Activated naive CD8-positive, alpha-beta T cell treated with anti-CD3 and anti-CD28 coated beads for 36 hours (primary cell): ENCODE data around the gene TCP1. TPM values are rescaled to one million over a fixed set of nuclear protein-coding genes. Genes with fewer than 3 reads are reported as not detected.
"Not testable (repeated sequence)": the region's sequence is repeated elsewhere in the genome, so short reads cannot be mapped to it uniquely, and the experiment has no call there.

ENCODE experiments used
- DNase-seq: peaks from one replicate; pipeline ENCODE4 v3.0.0; 2021
- H3K27ac Mint-ChIP-seq: one replicate; pipeline ENCODE4 v1.8.0; 2022; ENCODE audit warnings: mild to moderate bottlenecking, moderate library complexity, mixed read lengths
- H3K27me3 Mint-ChIP-seq: one replicate; pipeline ENCODE4 v1.8.0; 2022; ENCODE audit warnings: mild to moderate bottlenecking, mixed read lengths
- H3K36me3 Mint-ChIP-seq: one replicate; pipeline ENCODE4 v1.8.0; 2021; ENCODE audit warnings: mild to moderate bottlenecking, mixed read lengths
- H3K4me1 Mint-ChIP-seq: one replicate; pipeline ENCODE4 v1.8.0; 2021; ENCODE audit warnings: mixed read lengths
- H3K4me3 Mint-ChIP-seq: one replicate; pipeline ENCODE4 v1.8.0; 2022; ENCODE audit warnings: mild to moderate bottlenecking, moderate library complexity, mixed read lengths
- H3K9me3 Mint-ChIP-seq: one replicate; pipeline ENCODE4 v1.8.0; 2022; ENCODE audit warnings: mixed read lengths
- total RNA-seq, 2 experiments: library from RNA; stranded (reverse); gene quantifications; one replicate each; pipeline ENCODE4 v1.2.3, GENCODE V29; 2021

Gene TCP1
- total RNA-seq, 2 experiments from 2014 or later, result 627 to 631 TPM

DNA sequence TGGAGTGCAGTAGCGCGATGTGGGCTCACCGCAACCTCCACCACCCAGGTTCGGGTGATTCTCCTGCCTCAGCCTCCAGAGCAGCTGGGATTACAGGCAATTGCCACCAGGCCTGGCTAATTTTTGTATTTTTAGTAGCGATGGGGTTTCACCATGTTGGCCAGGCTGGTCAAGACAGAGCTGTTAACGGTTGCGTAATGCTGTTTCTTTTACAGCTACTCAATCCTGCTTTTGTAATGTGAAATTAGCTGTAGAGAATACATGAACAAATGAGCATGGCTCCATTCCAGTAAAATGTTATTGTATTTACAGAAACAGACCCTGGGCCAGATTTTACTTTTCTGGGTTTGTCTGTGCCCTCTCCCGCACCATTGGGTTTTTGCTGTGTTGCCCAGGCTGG, 12.5 kb upstream of the TCP1 start:
- peaks cover 17% of the 10 kb centered on the region for H3K4me1 Mint-ChIP-seq
- no peak for DNase-seq
- no peak overlapping the region for H3K4me3 Mint-ChIP-seq
- H3K36me3 Mint-ChIP-seq, result peaks cover 15% of the 10 kb centered on the region
- H3K9me3 Mint-ChIP-seq, result no peaks in the 10 kb centered on the region
- H3K27me3 Mint-ChIP-seq, result no peaks in the 10 kb centered on the region
- H3K27ac Mint-ChIP-seq, result no peak overlapping the region

DNA sequence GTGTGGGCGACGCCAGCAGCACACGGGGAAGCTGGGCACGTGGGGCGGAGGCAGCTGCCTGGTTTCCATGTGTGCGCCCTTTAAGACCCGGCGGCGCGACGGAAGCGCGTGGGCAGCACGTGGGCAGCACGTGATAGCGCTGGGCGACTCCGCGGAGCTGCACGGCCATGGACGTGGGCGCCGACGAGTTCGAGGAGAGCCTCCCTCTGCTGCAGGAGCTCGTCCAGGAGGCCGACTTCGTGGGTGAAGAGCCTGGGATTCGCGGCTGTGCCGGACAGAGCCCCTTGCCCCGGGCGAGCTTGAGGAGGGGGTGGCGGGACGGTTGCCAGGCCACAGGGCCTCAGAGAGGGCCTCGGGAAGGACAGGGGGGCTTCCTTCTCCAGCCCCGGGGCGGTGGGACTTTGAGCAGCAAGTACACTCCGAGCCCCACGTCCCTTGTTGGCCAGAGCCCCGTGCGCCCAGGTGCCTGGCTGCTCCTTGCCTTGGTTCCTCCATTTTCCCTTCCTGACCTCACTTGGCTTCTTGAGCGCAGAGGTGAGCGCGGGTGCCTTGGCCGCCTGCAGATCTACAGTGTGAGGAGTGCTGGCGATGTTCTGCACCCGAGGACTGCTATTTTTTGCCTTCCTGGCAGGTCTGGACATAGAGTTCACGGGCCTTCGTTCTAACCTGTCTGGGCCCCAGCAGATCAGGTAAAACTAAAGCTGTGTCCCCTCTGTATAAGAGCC, 10.9 kb upstream of the TCP1 start, which contains the start of gene PNLDC1:
PNLDC1 (plus strand) TSS at position 136 of the 725 bp plus-strand sequence; CDS start at position 168, 32 bp downstream.
- Mint-ChIP-seq H3K9me3 (no peaks in the 10 kb centered on the region), H3K27me3 (no peaks in the 10 kb centered on the region), H3K27ac (peak within 1 kb of the TSS; percentile 21), H3K4me3 (no peak within 1 kb of the TSS), H3K4me1 (peaks cover 24% of the 10 kb centered on the region), H3K36me3 (peaks cover 17% of the 10 kb centered on the region)
- no peak for DNase-seq

DNA sequence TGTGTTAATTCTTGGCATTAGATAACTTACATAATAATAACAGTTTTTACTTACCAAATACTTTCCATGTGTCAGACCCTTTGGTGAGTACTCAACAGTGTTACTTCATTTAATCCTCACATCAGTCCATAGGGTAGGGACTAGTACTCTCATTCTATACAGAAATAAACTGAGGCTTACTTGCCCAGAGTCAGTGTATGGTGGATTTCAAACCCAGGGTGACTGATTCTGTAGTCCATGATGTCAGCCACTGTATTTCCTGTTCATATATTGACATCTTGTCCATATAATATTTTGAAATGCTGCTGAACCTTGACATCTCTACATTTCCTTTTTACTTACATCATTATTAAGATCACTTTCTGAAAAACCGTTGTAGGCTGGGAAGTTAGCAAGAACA, 8.2 kb upstream of the TCP1 start:
- no peak for DNase-seq
- peaks cover 22% of the 10 kb centered on the region for H3K36me3 Mint-ChIP-seq
- H3K4me1 Mint-ChIP-seq, result peaks cover 40% of the 10 kb centered on the region
- peak overlapping the region; percentile 34 for H3K27ac Mint-ChIP-seq
- no peaks in the 10 kb centered on the region for H3K27me3 Mint-ChIP-seq
- no peak overlapping the region for H3K4me3 Mint-ChIP-seq
- H3K9me3 Mint-ChIP-seq, result no peaks in the 10 kb centered on the region

DNA sequence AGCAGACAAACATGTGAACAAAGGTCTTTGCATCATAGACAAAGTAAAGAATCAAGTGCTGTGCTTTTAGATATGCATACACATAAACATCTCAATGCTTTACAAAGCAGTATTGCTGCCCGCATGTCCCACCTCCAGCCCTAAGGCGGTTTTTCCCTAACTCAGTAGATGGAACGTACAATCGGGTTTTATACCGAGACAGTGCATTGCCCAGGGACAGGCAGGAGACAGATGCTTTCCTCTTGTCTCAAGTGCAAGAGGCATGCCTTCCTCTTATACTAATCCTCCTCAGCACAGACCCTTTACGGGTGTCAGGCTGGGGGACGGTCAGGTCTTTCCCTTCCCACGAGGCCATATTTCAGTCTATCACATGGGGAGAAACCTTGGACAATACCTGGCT, 5.6 kb upstream of the TCP1 start:
- peak overlapping the region; percentile 35 for H3K27ac Mint-ChIP-seq
- H3K4me3 Mint-ChIP-seq, DNase-seq, H3K9me3 Mint-ChIP-seq, H3K27me3 Mint-ChIP-seq: not testable (repeated sequence)
- H3K4me1 Mint-ChIP-seq, result peaks cover 52% of the 10 kb centered on the region
- H3K36me3 Mint-ChIP-seq, result peaks cover 37% of the 10 kb centered on the region

DNA sequence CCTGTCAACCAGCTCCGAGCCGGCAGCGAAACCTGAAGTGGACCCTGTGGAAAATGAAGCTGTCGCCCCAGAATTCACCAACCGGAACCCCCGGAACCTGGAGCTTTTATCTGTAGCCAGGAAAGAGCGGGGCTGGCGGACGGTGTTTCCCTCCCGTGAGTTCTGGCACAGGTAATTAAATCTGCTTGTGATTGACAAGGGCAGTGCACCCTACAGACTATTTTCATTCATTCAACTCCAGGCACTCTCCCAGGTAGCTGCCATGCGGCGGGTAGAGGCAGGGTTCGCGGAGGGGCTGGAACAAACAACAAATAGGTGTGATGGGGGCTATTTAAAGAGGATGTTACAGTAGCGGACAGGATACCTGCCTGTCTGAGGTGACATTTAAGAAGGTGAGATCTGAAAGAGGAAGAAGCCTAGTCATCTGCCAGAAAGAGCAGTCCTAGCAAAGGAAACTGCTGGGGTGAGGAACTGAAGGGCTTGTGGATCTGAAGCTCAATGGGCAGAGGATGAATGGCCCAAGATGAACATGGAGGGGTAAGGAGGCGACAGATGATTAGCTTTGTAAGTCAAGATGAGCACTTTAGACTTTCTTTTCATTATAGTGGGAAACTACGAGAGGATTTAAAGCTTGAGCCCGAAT, 1.7 kb upstream of the TCP1 start:
- DNase-seq, result peak; percentile 25
- Mint-ChIP-seq H3K4me1 (peaks cover 47% of the 10 kb centered on the region), H3K36me3 (peaks cover 43% of the 10 kb centered on the region), H3K27ac (peak overlapping the region; percentile 95), H3K27me3 (no peaks in the 10 kb centered on the region), H3K9me3 (no peaks in the 10 kb centered on the region), H3K4me3 (peak overlapping the region; percentile 90)

DNA sequence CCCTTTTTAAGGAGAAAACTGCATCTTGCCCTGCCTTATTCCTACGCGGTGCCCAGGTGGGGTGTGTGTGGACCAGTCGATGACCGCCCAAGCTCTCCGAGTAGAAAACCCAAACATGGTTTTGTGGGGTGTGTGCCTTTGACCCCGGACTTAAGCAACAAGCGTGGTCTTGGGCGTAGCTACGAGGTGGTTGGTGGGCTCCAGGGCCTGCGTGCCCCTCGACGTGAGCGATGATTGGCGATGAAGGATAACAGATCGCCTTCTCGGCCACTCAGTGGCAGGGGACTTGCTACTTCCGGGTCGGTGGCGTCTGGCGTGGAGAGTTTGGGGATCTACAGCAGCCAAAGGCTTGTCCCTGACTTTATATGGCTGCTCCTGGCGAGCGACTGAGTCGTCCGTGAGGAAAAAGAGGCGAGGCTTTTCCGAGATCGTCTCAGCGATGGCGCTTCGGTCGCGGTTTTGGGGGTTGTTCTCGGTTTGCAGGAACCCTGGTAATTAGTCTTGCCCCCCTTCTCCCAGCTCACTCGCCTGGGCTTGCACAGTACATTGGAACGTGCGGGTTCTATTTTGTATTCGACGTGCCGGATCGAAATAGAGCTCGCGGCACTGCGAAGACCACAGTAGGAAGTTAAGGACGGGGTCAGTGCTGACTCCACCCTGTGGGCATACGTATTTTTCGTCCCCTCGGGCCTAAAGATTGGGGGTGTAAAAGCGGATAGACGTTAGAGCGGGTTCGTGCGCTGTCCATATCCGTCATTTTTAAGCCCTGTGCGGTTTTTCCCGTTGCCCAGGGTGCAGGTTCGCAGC, 950 bp upstream of the TCP1 start, which contains the start of gene MRPL18:
MRPL18 (plus strand) TSS at position 319 of the 807 bp plus-strand sequence; CDS start at position 440, 121 bp downstream.
- H3K27me3 Mint-ChIP-seq, result no peaks in the 10 kb centered on the region
- H3K4me1 Mint-ChIP-seq, result peaks cover 49% of the 10 kb centered on the region
- peak within 1 kb of the TSS; percentile 90 for H3K4me3 Mint-ChIP-seq
- no peaks in the 10 kb centered on the region for H3K9me3 Mint-ChIP-seq
- H3K36me3 Mint-ChIP-seq, result peaks cover 48% of the 10 kb centered on the region
- DNase-seq, result peak; percentile 89
- H3K27ac Mint-ChIP-seq, result peak within 1 kb of the TSS; percentile 95

- peaks cover 49% of the 10 kb centered on the region for H3K36me3 Mint-ChIP-seq
- peak overlapping the region; percentile 90 for H3K4me3 Mint-ChIP-seq
- DNase-seq, result peak; percentile 19
- no peaks in the 10 kb centered on the region for H3K9me3 Mint-ChIP-seq
- H3K27ac Mint-ChIP-seq, result peak overlapping the region; percentile 95
- H3K27me3 Mint-ChIP-seq, result no peaks in the 10 kb centered on the region
- peaks cover 50% of the 10 kb centered on the region for H3K4me1 Mint-ChIP-seq
Measured at GRCh38 chr6:159788753-159789376, 537 bp downstream of the TCP1 start.

GRCh38 chr6:159788276-159788675, 1.1 kb downstream of the TCP1 start:
- H3K36me3 Mint-ChIP-seq, result peaks cover 52% of the 10 kb centered on the region
- peaks cover 52% of the 10 kb centered on the region for H3K4me1 Mint-ChIP-seq
- peak overlapping the region; percentile 90 for H3K4me3 Mint-ChIP-seq
- no peaks in the 10 kb centered on the region for H3K9me3 Mint-ChIP-seq
- no peaks in the 10 kb centered on the region for H3K27me3 Mint-ChIP-seq
- peak overlapping the region; percentile 95 for H3K27ac Mint-ChIP-seq
- peak; percentile 12 for DNase-seq

DNA sequence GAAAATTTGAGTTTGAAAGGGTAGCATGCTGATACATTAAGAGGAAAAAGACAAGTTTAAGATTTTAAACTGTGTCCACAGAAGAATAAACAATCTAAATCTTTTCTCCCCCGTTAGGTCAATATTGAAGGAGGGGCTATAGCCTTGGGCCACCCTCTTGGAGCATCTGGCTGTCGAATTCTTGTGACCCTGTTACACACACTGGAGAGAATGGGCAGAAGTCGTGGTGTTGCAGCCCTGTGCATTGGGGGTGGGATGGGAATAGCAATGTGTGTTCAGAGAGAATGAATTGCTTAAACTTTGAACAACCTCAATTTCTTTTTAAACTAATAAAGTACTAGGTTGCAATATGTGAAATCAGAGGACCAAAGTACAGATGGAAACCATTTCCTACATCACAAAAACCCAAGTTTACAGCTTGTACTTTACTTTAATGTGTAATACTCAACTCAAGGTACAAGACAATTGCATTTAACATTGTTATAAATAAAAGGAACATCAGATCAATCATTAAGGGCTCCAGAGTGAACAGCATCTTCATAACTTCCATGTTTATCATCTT, 10.8 kb downstream of the TCP1 start:
- no peaks in the 10 kb centered on the region for H3K27me3 Mint-ChIP-seq
- H3K9me3 Mint-ChIP-seq, result no peaks in the 10 kb centered on the region
- H3K27ac Mint-ChIP-seq, result peak overlapping the region; percentile 30
- peaks cover 26% of the 10 kb centered on the region for H3K4me1 Mint-ChIP-seq
- no peak overlapping the region for H3K4me3 Mint-ChIP-seq
- peaks cover 38% of the 10 kb centered on the region for H3K36me3 Mint-ChIP-seq
- no peak for DNase-seq

GRCh38 chr6:159778131-159778530, 11.3 kb downstream of the TCP1 start:
- H3K36me3 Mint-ChIP-seq, result peaks cover 36% of the 10 kb centered on the region

DNA sequence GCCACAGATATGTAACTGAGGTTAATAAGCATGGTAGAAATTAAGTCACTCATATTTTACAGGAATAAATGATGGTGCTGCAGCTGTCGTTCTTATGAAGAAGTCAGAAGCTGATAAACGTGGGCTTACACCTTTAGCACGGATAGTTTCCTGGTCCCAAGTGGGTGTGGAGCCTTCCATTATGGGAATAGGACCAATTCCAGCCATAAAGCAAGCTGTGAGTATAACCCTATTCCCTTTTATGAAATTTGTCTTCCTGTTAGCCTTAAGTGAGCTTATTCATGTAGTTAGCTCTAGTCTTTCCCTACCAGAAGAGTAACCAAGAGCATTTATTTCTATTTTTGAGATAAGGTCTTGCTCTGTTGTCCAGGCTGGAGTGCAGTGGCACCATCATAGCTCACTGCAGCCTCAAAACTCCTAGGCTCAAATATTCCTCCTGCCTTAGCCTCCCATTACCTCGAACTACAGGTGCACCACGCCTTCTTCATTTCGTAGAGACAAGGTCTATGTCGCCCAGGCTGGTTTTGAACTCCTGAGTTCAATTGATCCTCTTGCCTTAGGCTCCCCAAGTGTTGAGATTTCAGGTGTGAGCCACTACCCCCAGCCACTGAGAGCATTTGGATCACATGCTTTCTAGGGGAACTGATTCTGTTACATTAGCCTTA, 12.0 kb downstream of the TCP1 start:
- DNase-seq, result no peak
- Mint-ChIP-seq H3K9me3 (no peaks in the 10 kb centered on the region), H3K27ac (peak overlapping the region; percentile 30), H3K4me1 (peaks cover 15% of the 10 kb centered on the region), H3K4me3 (no peak overlapping the region), H3K36me3 (peaks cover 29% of the 10 kb centered on the region), H3K27me3 (no peaks in the 10 kb centered on the region)

More at GRCh38 chr6:159778131-159778530, 11.3 kb downstream of the TCP1 start:
- DNase-seq, result no peak
- Mint-ChIP-seq H3K27ac (peak overlapping the region; percentile 30), H3K4me1 (peaks cover 23% of the 10 kb centered on the region), H3K27me3 (no peaks in the 10 kb centered on the region), H3K4me3 (no peak overlapping the region), H3K9me3 (no peaks in the 10 kb centered on the region)

DNA sequence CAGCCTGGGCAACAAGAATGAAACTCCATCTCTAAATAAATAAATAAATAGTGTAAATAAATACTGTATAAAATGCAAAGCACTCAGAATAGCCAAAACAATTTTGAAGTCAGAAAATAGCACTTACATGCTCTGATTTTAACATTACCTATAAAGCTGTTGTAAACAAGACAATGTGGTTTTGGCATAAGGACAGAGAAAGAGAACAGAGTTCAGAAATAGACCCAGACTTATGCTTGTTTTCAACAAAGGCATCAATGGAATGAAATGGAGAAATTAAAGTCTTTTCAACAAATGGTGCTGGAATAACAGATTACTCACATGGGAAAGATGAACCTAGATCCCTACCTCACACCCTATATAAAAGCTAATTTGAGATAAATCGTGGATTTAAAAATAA, 17.2 kb downstream of the TCP1 start:
- Mint-ChIP-seq H3K4me3 (no peak overlapping the region), H3K9me3 (peaks cover 6% of the 10 kb centered on the region), H3K27ac (no peak overlapping the region), H3K36me3 (peaks cover 42% of the 10 kb centered on the region), H3K4me1 (peaks cover 6% of the 10 kb centered on the region), H3K27me3 (no peaks in the 10 kb centered on the region)
- no peak for DNase-seq

GRCh38 chr6:159769470-159769869, 19.9 kb downstream of the TCP1 start:
- Mint-ChIP-seq H3K27me3 (no peaks in the 10 kb centered on the region), H3K36me3 (peaks cover 41% of the 10 kb centered on the region)
- no peak for DNase-seq

DNA sequence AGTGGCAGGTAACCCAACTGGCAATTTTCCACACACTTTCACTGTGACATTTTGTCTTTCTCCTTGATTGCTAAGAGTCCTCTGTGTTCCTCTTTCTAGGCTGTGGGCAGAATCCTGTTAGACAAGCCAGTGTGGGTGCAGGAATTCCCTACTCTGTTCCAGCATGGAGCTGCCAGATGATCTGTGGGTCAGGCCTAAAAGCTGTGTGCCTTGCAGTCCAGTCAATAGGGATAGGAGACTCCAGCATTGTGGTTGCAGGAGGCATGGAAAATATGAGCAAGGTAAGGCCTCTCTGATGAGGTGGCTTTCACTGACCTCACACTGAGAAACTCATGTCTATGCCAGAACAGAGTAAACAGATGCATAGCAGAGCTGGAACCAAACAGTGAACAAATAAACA, 22.5 kb downstream of the TCP1 start:
- DNase-seq, result no peak
- no peak overlapping the region for H3K4me3 Mint-ChIP-seq
- no peaks in the 10 kb centered on the region for H3K27me3 Mint-ChIP-seq
- peaks cover 18% of the 10 kb centered on the region for H3K4me1 Mint-ChIP-seq
- peaks cover 45% of the 10 kb centered on the region for H3K36me3 Mint-ChIP-seq
- H3K27ac Mint-ChIP-seq, result no peak overlapping the region
- peaks cover 6% of the 10 kb centered on the region for H3K9me3 Mint-ChIP-seq

More at GRCh38 chr6:159769470-159769869, 19.9 kb downstream of the TCP1 start:
- Mint-ChIP-seq H3K9me3 (peaks cover 6% of the 10 kb centered on the region), H3K27ac (no peak overlapping the region), H3K4me3 (no peak overlapping the region), H3K4me1 (peaks cover 12% of the 10 kb centered on the region)
